ENCODE results near the gene BLACAT1. TPM values are rescaled to one million over a fixed set of nuclear protein-coding genes. Genes with fewer than 3 reads are reported as not detected.
A peak's percentile ranks its signal among the peaks of the same experiment; 100 is the strongest.

BLACAT1 gene
- total and polyA plus RNA-seq, 2 of the 8 experiments (the other 6 are each of a cell fraction or from before 2014, with no cell fraction given), result 3.5 to 10.5 TPM

- no peak overlapping the region for H3K23ac ChIP-seq (ENCODE audit: insufficient read length)
- H3K36me3 ChIP-seq (ENCODE audit: control insufficient read depth in 2 of 4, insufficient read depth in 4 of 4, low read length in 3 of 4), result no peaks in the 10 kb centered on the region
- peaks cover 0 to 3% of the 10 kb centered on the region in 2 experiments for H4K20me1 ChIP-seq (replicated peaks in 1 of 2; ENCODE audit: control insufficient read depth in 1 of 2, insufficient read depth in 2 of 2, low read length in 2 of 2)
- H3K9ac ChIP-seq (replicated peaks in 1 of 4; ENCODE audit: extremely low read depth in 1 of 4, low read depth in 3 of 4, low read length in 3 of 4), result no peak overlapping the region
- H4K8ac ChIP-seq (ENCODE audit: extremely low read depth, insufficient read depth, low read length), result no peak overlapping the region; the same call in 1 of the 2 replicates
- H3K14ac ChIP-seq (ENCODE audit: insufficient read length), result no peak overlapping the region
- DNase-seq (ENCODE audit: low read depth in 1 of 2, low spot score in 2 of 2), result no peak
- H2AK5ac ChIP-seq (ENCODE audit: low read depth, low read length), result no peak overlapping the region
- no peaks in the 10 kb centered on the region; a peak in 3 of 7 replicates for H3K27me3 ChIP-seq (replicated peaks in 1 of 4; ENCODE audit: control insufficient read depth in 3 of 4, extremely low read depth in 1 of 4, insufficient read depth in 3 of 4, low read length in 3 of 4)
- H3K4me2 ChIP-seq (ENCODE audit: insufficient read depth in 1 of 2, low read depth in 2 of 2, low read length in 2 of 2), result 0 out of 4 replicates have a peak overlapping the region, but pooled peaks of 1 of the 2 experiments have one; percentile 17
- H3K4me1 ChIP-seq (replicated peaks in 1 of 4; ENCODE audit: control insufficient read depth in 3 of 4, insufficient read depth in 4 of 4, low read length in 3 of 4), result peaks cover 0 to 19% (median 12%) of the 10 kb centered on the region in 4 experiments; a peak in 6 of 7 replicates
- no peak overlapping the region for H2BK15ac ChIP-seq (ENCODE audit: low read length)
- H4K91ac ChIP-seq (replicated peaks; ENCODE audit: insufficient read length, low read length), result no peak overlapping the region
- WGBS, 2 experiments (ENCODE audit: extremely low coverage in 1 of 2, insufficient coverage in 1 of 2, insufficient read length in 1 of 2, insufficient replicate concordance in 2 of 2, low coverage in 1 of 2, low lambda C conversion rate in 2 of 2, missing lambda C conversion rate in 1 of 2), result 85% methylated on average over 4 of the region's 4 CpGs; no CpG with 5 or more reads in 1 of the 2 experiments
- no peak overlapping the region for H2BK20ac ChIP-seq (ENCODE audit: low read length)
- H3K79me2 ChIP-seq (ENCODE audit: control insufficient read depth in 1 of 2, insufficient read depth in 2 of 2, low read length in 2 of 2), result no peaks in the 10 kb centered on the region
- H2BK5ac ChIP-seq (ENCODE audit: low read depth, low read length), result no peak overlapping the region
- H2AFZ ChIP-seq (ENCODE audit: low read length), result no peak overlapping the region
- ChIA-PET POLR2A (ENCODE audit: partially characterized antibody) (interaction anchor here (0.7 to 1.3 kb wide), 5 partner anchors 12 to 56 kb away, joined by 3 to 8 read pairs (median 3); partner anchors contain the start of gene BLACAT1), CTCF (ENCODE audit: partially characterized antibody) (interaction anchor here (0.8 to 31.2 kb wide), 5 partner anchors 15 to 171 kb away, joined by 3 to 767 read pairs (median 29); partner anchors contain the start of gene BLACAT1)
- FAIRE-seq, result no peak
- H3K27ac ChIP-seq (ENCODE audit: low read depth, low read length), result no peak overlapping the region
- H4K5ac ChIP-seq (ENCODE audit: insufficient read length, low read depth, low read length), result no peak overlapping the region
- 0 out of 2 replicates have a peak overlapping the region, but pooled peaks have one; percentile 13 for H3K18ac ChIP-seq (ENCODE audit: extremely low read depth, low read length)
- H3K79me1 ChIP-seq (ENCODE audit: low read depth, low read length), result no peaks in the 10 kb centered on the region
- H3K23me2 ChIP-seq (ENCODE audit: low read depth, low read length), result peaks cover 4% of the 10 kb centered on the region
- H2BK12ac ChIP-seq (ENCODE audit: low read depth, low read length), result no peak overlapping the region; the same call in 1 of the 2 replicates
- H3K4me3 ChIP-seq (ENCODE audit: extremely low read depth in 1 of 4, insufficient read depth in 2 of 4, low read depth in 3 of 4, low read length in 4 of 4), result no peak overlapping the region
- H3K4ac ChIP-seq (replicated peaks; ENCODE audit: insufficient read length, low read depth, low read length), result no peak overlapping the region
- H3K9me3 ChIP-seq (ENCODE audit: insufficient read depth in 2 of 2, low read depth in 1 of 2, low read length in 1 of 2), result 0 out of 4 replicates have a peak, but pooled peaks cover 0 to 5% of the 10 kb centered on the region in 2 experiments
- no peak for TF ChIP-seq POU5F1 (IDR thresholded peaks at IDR 0.05; ENCODE audit: low read depth, low read length)
- TF ChIP-seq, protein P1, sequence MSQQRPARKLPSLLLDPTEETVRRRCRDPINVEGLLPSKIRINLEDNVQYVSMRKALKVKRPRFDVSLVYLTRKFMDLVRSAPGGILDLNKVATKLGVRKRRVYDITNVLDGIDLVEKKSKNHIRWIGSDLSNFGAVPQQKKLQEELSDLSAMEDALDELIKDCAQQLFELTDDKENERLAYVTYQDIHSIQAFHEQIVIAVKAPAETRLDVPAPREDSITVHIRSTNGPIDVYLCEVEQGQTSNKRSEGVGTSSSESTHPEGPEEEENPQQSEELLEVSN (IDR thresholded peaks at IDR 0.05), result no peak
- H2BK120ac ChIP-seq (replicated peaks; ENCODE audit: low read depth, low read length), result no peak overlapping the region
- H3K56ac ChIP-seq (replicated peaks; ENCODE audit: insufficient read length, low read depth, low read length), result no peak overlapping the region
Observed at GRCh38 chr1:205473475-205473874, 17.6 kb upstream of the BLACAT1 start.
